Ascending aorta (tissue), 2 donors: ENCODE measurements around the gene RFX2. TPM values are rescaled to one million over a fixed set of nuclear protein-coding genes. Genes with fewer than 3 reads are reported as not detected.

ENCODE experiments used
- DNase-seq, 2 donors: peaks; one replicate each; pipeline ENCODE4 v3.0.0-alpha.2; 2019; ENCODE audit warnings: low spot score in 2 of 2
- H3K27ac ChIP-seq, 2 donors: fragments of 200-600 bp; sonication (generic); one replicate each; pipeline ENCODE4 v1.5.1; 2016 to 2017; ENCODE audit warnings: mild to moderate bottlenecking in 1 of 2
- H3K27me3 ChIP-seq: fragments of 200-600 bp; sonication (generic); one replicate; pipeline ENCODE4 v1.5.1; 2017
- H3K36me3 ChIP-seq, 2 donors: fragments of 200-600 bp; sonication (generic); one replicate each; pipeline ENCODE4 v1.5.1; 2016
- H3K4me1 ChIP-seq, 2 donors: fragments of 200-600 bp; sonication (generic); one replicate each; pipeline ENCODE4 v1.5.1; 2016 to 2017; ENCODE audit warnings: mild to moderate bottlenecking in 1 of 2
- H3K4me3 ChIP-seq, 2 donors: fragments of 200-600 bp; sonication (generic); one replicate each; pipeline ENCODE4 v1.5.1; 2016 to 2017; ENCODE audit warnings: mild to moderate bottlenecking in 1 of 2
- H3K9me3 ChIP-seq, 2 donors: fragments of 200-600 bp; sonication (generic); one replicate each; pipeline ENCODE4 v1.5.1; 2016
- intact Hi-C: fragments of 100-400 bp; cut with DNase I; formaldehyde crosslinking; loops from one replicate; pipeline ENCODE4 v1.15.1; 2023
- total RNA-seq: library from RNA; depleted of rRNA; stranded (reverse); fragments of >200 nt; gene quantifications from one replicate; pipeline ENCODE4 v1.1.0, GENCODE V29; 2016
- TF ChIP-seq, protein P1 (sequence below), 3 experiments: fragments of 200-600 bp in 2 of 3; fragments of 450-650 bp in 1 of 3; sonication (generic) in 2 of 3; IDR thresholded peaks; one replicate each; pipeline ENCODE4 v1.5.1; 2016 to 2019; ENCODE audit warnings: antibody characterized with exemption in 3 of 3, mild to moderate bottlenecking in 1 of 3, moderate library complexity in 1 of 3

Gene RFX2
- total RNA-seq, 1 donor from 2014 or later = 107 TPM

DNA sequence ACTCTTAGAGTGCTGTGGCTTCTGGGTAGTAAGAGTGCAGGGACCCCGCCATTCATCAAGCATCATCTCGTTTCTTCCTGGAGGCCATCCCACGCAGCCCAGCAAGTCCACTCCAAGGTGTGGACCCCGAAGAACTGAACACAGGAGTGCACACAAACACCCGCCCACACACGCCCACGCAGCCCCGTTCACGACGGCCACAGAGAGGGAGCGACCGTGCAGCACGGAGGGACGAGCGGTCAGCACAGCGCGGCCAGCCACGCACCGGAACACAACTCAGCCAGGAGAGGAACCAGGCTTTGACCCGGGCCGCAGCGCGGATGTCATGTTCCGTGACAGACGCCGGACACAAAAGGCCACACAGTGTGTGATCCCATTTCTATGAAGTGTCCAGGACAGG, 114.2 kb downstream of the RFX2 start:
- Histone ChIP-seq H3K27me3 (no peaks in the 10 kb centered on the region), H3K27ac (no peak overlapping the region), H3K36me3 (peaks cover 14 to 69% of the 10 kb centered on the region in 2 donors), H3K4me3 (no peak overlapping the region), H3K9me3 (no peaks in the 10 kb centered on the region), H3K4me1 (no peaks in the 10 kb centered on the region)
- no peak for DNase-seq
- intact Hi-C loops = no loop called here
- TF ChIP-seq, protein P1, sequence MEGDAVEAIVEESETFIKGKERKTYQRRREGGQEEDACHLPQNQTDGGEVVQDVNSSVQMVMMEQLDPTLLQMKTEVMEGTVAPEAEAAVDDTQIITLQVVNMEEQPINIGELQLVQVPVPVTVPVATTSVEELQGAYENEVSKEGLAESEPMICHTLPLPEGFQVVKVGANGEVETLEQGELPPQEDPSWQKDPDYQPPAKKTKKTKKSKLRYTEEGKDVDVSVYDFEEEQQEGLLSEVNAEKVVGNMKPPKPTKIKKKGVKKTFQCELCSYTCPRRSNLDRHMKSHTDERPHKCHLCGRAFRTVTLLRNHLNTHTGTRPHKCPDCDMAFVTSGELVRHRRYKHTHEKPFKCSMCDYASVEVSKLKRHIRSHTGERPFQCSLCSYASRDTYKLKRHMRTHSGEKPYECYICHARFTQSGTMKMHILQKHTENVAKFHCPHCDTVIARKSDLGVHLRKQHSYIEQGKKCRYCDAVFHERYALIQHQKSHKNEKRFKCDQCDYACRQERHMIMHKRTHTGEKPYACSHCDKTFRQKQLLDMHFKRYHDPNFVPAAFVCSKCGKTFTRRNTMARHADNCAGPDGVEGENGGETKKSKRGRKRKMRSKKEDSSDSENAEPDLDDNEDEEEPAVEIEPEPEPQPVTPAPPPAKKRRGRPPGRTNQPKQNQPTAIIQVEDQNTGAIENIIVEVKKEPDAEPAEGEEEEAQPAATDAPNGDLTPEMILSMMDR (IDR thresholded peaks at IDR 0.05) = no peak

DNA sequence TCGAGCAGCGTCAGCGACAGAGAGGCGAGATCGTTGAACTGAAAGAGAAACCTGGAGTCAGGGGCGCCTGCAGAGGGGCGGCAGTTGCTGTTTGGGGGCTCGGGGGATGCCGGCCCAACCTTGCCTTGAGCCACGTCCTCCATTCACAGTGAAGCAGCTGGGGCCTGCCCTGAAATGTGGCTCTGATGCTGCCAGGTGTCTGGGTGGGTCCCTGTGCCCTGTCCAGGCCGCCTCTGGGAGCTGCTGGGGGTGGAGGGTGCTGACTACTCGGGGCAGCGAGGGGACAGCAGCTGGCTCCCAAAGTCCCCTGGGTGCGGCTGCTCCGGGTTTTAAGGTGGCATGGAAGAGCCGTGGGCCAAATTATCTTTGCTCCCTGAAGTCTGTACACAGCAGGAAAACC, 114.7 kb downstream of the RFX2 start:
- H3K27ac ChIP-seq = no peak overlapping the region
- DNase-seq = no peak
- no peaks in the 10 kb centered on the region for H3K9me3 ChIP-seq
- peaks cover 14 to 65% of the 10 kb centered on the region in 2 donors for H3K36me3 ChIP-seq
- no peaks in the 10 kb centered on the region for H3K27me3 ChIP-seq
- TF ChIP-seq, protein P1 (IDR thresholded peaks at IDR 0.05) = no peak
- intact Hi-C loops = no loop called here
- H3K4me3 ChIP-seq = no peak overlapping the region
- H3K4me1 ChIP-seq = no peaks in the 10 kb centered on the region

DNA sequence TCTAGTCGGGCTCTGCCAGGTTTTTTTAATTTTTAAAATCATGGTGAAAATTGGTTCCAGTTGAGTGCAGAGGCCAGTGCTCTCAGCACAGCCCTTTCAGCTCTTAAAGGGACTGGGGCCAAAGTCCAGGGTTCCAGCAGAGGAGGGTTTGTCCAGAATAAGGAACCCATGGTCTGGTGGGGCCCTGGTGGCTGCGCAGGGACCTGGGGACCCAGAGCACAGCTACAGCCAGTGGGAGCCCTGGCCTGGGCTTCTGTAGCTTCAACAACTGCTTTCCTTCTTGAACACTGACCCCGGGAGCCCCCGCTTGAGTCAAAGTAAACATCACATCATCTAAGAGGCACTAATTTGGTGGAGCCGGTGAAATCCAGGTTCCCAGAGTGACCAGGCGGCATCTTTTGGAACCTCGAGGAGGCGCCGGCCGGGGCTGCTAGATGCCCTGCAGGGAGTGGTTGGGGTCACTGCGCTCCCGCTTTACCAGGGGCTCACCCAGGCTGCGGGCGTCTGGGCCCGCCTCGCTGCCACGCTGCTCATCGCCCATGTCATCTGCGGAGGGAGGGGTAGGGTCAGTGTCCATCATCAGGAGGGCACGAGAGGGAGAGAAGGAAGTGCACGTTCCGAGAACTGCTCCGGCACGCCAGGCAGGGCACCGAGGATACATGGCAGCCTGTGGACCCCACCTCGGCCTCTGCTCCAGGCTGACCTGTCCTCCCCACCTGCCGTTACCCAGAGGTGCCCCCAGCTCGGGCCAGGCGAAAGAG, 115.7 kb downstream of the RFX2 start:
- no peak overlapping the region for H3K27ac ChIP-seq

DNA sequence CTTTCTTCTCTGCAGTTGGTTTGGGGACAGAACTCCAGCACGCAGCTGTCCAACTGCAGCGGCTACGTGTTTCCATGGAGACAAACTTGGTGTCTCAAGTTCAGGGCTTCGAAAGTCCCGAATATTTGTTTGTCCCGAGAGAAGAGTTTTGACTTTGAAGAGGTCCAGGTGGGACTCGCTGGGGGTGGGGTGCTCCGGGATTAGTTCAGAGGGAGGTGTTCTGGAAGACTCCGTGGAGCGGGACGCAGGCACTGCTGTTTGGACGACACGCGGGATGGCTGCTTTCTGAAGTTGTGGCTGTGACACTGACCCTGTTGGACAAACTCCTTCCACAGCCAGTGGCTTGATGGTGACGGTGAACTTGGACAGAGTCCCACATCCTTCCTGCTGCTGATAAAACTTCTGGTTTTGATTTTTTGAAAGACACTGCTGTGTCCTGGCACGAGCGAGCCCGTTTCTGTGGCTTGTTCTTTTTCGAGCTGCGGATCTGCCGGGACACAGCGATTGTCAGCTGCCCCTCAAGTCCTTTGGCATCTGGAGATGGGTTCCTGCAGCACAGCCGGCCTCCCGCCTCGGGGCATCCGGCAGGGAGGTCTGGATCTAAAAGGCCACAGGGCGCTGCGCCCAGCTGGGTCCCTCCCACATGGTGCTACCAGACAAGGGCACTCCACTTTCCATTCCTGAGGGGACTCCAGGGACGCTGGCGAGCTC, 116.5 kb downstream of the RFX2 start:
- Histone ChIP-seq H3K27ac (no peak overlapping the region), H3K27me3 (no peaks in the 10 kb centered on the region), H3K4me1 (no peaks in the 10 kb centered on the region), H3K4me3 (no peak overlapping the region), H3K9me3 (no peaks in the 10 kb centered on the region), H3K36me3 (peaks cover 3 to 47% of the 10 kb centered on the region in 2 donors)
- TF ChIP-seq, protein P1 (IDR thresholded peaks at IDR 0.05) = no peak
- intact Hi-C loops = no loop called here
- DNase-seq = no peak

More for the DNA sequence above, 115.7 kb downstream of the RFX2 start:
- intact Hi-C loops = no loop called here
- Histone ChIP-seq H3K4me3 (no peak overlapping the region), H3K36me3 (peaks cover 4 to 55% of the 10 kb centered on the region in 2 donors), H3K27me3 (no peaks in the 10 kb centered on the region), H3K4me1 (no peaks in the 10 kb centered on the region), H3K9me3 (no peaks in the 10 kb centered on the region)
- TF ChIP-seq, protein P1 (IDR thresholded peaks at IDR 0.05) = no peak
- DNase-seq = no peak

DNA sequence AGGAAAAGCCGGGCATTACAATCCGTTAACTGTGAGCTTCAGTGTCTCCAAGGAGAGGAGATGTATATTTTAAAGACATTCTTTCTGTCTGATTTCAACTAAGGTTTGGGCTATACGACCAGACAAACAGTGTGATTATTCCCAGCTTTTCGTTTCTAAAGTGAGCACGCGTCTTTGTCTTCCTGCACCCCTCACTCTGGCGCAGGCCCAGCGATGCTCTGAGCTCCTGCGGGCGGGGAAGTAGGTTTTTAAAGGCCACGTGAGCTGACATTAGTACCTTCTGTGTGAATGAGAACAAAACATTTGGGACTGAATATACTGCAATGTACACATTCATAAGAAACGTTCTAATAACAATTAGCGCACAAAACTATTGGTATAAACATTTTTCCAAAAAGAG, 117.1 kb downstream of the RFX2 start:
- no peaks in the 10 kb centered on the region for H3K9me3 ChIP-seq
- H3K4me3 ChIP-seq = no peak overlapping the region
- no peak overlapping the region for H3K27ac ChIP-seq
- peaks cover 0 to under 1% of the 10 kb centered on the region in 2 donors for H3K4me1 ChIP-seq
- TF ChIP-seq, protein P1 (IDR thresholded peaks at IDR 0.05) = no peak
- peaks cover 0 to 44% of the 10 kb centered on the region in 2 donors for H3K36me3 ChIP-seq
- no peak for DNase-seq
- H3K27me3 ChIP-seq = no peaks in the 10 kb centered on the region
- intact Hi-C loops = no loop called here
